Stimulated activated CD4-positive, alpha-beta T cell treated with anti-CD3 and anti-CD28 coated beads, Interleukin-4, amount 100 ng/mL, for 4 hours (primary cell): ENCODE measurements around the gene ETV7.

Experiments used
- DNase-seq, 2 experiments: peaks; one replicate each; pipeline ENCODE4 v3.0.0-alpha.2; 2020

Gene ETV7

GRCh38 chr6:36318690-36319435, 68.6 kb downstream of the ETV7 start:
- DNase-seq: no peak

- DNase-seq: no peak
Measured at GRCh38 chr6:36317623-36318022, 69.8 kb downstream of the ETV7 start.
